Stimulated activated CD8-positive, alpha-beta memory T cell treated with anti-CD3 and anti-CD28 coated beads, Interleukin-12 subunit alpha, Interleukin-12 subunit beta, amount 100 ng/mL, for 1 hour (primary cell): ENCODE data around the gene DRC7.

Experiments
- DNase-seq: peaks from one replicate; pipeline ENCODE4 v3.0.0-alpha.2; 2020; ENCODE audit warnings: low read depth

The DRC7 gene

GRCh38 chr16:57694725-57695679 lies at the start of gene DRC7:
Gene DRC7, plus strand, starts transcription at chr16:57694806. Its CDS starts 3,144 bp downstream, at chr16:57697950.
- DNase-seq: no peak

GRCh38 chr16:57645169-57645568 lies 49.4 kb upstream of the DRC7 start:
- no peak for DNase-seq

GRCh38 chr16:57645691-57646387 lies 48.8 kb upstream of the DRC7 start:
- no peak for DNase-seq

- DNase-seq: no peak
These were observed 48.1 kb upstream of the DRC7 start for GRCh38 chr16:57646388-57647039.

GRCh38 chr16:57647136-57647875 lies 47.3 kb upstream of the DRC7 start:
- no peak for DNase-seq

- no peak for DNase-seq
These were observed 46.5 kb upstream of the DRC7 start for GRCh38 chr16:57648125-57648524.

GRCh38 chr16:57648581-57649442 lies 45.8 kb upstream of the DRC7 start:
- DNase-seq: peak; percentile 79

- DNase-seq: no peak
These were observed 45.2 kb upstream of the DRC7 start for GRCh38 chr16:57649443-57649751.

- no peak for DNase-seq
These were observed 44.8 kb upstream of the DRC7 start for GRCh38 chr16:57649846-57650245.

GRCh38 chr16:57651344-57652333 lies 43.0 kb upstream of the DRC7 start:
- no peak for DNase-seq

- DNase-seq: no peak
These were observed 41.7 kb upstream of the DRC7 start for GRCh38 chr16:57652695-57653471.

- DNase-seq: no peak
These were observed 40.7 kb upstream of the DRC7 start for GRCh38 chr16:57653936-57654335.

GRCh38 chr16:57656342-57656955 lies 38.2 kb upstream of the DRC7 start:
- no peak for DNase-seq

GRCh38 chr16:57657228-57657627 lies 37.4 kb upstream of the DRC7 start:
- DNase-seq: no peak

- DNase-seq: no peak
These were observed 36.3 kb upstream of the DRC7 start for GRCh38 chr16:57658130-57658877.

GRCh38 chr16:57658878-57659674 lies 35.5 kb upstream of the DRC7 start:
- no peak for DNase-seq
